ENCODE measurements around the gene CAMK1D. TPM values are rescaled to one million over a fixed set of nuclear protein-coding genes. Genes with fewer than 3 reads are reported as not detected.
"Not testable (repeated sequence)": the region's sequence is repeated elsewhere in the genome, so short reads cannot be mapped to it uniquely, and the experiment has no call there.

Gene CAMK1D
- total RNA-seq, 1 donor from 2014 or later: 12.8 TPM

DNA sequence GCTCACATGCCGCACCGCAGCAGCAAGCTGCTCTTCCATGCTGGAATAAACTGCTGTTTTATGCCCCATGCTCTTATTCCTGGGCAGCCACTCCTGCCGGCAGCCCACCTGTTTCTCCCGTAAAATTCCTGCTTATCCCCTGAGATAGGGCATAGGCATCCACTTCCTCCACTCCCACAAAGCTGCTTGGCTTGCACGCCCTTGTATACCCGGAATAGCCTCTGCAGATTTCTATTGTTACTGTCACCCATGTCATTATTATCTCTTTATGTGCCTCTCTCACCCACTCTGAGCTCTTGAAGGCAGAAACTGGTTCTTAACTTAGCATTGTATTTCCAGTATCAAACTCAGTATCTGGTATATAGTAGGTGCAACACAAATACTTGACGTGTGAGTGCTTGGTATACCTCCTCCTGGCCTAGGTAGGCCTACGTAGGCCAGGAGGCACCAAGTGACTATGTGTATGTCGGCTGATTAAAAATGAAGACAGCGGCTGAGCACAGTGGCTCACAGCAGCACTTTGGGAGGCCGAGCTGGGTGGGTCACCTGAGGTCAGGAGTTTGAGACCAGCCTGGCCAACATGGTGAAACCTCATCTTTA, 458.8 kb downstream of the CAMK1D start:
- H3K27me3 ChIP-seq: no peaks in the 10 kb centered on the region
- no peaks in the 10 kb centered on the region for H3K9me3 ChIP-seq
- H3K4me1 ChIP-seq: no peaks in the 10 kb centered on the region
- no peak overlapping the region for H3K4me3 ChIP-seq
- intact Hi-C loops (cut with DNase I): no loop called here
- no peaks in the 10 kb centered on the region for H3K36me3 ChIP-seq
- H3K27ac ChIP-seq: no peak overlapping the region
- no peak for DNase-seq (ENCODE audit: extremely low spot score in 2 of 2)
- TF ChIP-seq POLR2A (IDR thresholded peaks at IDR 0.05): no peak
- no peak for TF ChIP-seq POLR2AphosphoS5 (IDR thresholded peaks at IDR 0.05; ENCODE audit: insufficient read depth in 1 of 2, low read depth in 1 of 2)
- no peak for TF ChIP-seq CTCF (IDR thresholded peaks at IDR 0.05)

- H3K4me3 ChIP-seq; H3K27me3 ChIP-seq; H3K4me1 ChIP-seq; H3K36me3 ChIP-seq; DNase-seq (ENCODE audit: extremely low spot score in 2 of 2); H3K9me3 ChIP-seq; H3K27ac ChIP-seq; intact Hi-C loops (cut with DNase I): not testable (repeated sequence)
Observed at GRCh38 chr10:12810046-12810445, 460.7 kb downstream of the CAMK1D start.

- H3K27ac ChIP-seq: no peak overlapping the region
- no peaks in the 10 kb centered on the region for H3K4me1 ChIP-seq
- no peak overlapping the region for H3K4me3 ChIP-seq
- peaks cover 0 to 20% of the 10 kb centered on the region in 2 donors for H3K36me3 ChIP-seq
- intact Hi-C loops (cut with DNase I): no loop called here
- no peaks in the 10 kb centered on the region for H3K27me3 ChIP-seq
- TF ChIP-seq POLR2AphosphoS5 (IDR thresholded peaks at IDR 0.05; ENCODE audit: insufficient read depth in 1 of 2, low read depth in 1 of 2): no peak
- TF ChIP-seq POLR2A (IDR thresholded peaks at IDR 0.05): no peak
- no peak for TF ChIP-seq CTCF (IDR thresholded peaks at IDR 0.05)
- H3K9me3 ChIP-seq: no peaks in the 10 kb centered on the region
- no peak for DNase-seq (ENCODE audit: extremely low spot score in 2 of 2)
Observed at GRCh38 chr10:12811826-12812225, 462.5 kb downstream of the CAMK1D start.

DNA sequence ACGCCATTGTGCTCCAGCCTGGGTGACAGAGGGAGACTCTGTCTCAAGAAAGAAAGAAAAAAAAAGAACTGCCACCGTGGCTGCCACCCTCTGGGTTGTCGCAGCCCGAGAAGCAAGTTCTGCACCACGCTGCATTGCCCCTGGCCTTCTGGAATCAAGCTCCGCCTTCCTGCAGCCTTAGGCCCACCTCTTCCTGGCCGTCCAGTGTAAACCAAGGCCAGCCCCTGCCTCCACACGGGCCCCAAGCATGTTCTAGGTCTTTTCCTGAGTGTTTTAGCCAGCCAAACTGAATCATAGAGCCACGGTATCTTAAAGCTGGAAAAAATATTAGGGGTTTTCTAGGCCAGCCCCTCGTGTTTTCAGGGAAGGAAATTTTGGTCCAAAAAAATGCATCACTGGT, 463.2 kb downstream of the CAMK1D start:
- Histone ChIP-seq H3K9me3 (no peaks in the 10 kb centered on the region), H3K4me1 (no peaks in the 10 kb centered on the region), H3K27ac (no peak overlapping the region), H3K36me3 (peaks cover 0 to 20% of the 10 kb centered on the region in 2 donors), H3K27me3 (no peaks in the 10 kb centered on the region), H3K4me3 (no peak overlapping the region)
- TF ChIP-seq POLR2A (IDR thresholded peaks at IDR 0.05) (no peak), POLR2AphosphoS5 (IDR thresholded peaks at IDR 0.05; ENCODE audit: insufficient read depth in 1 of 2, low read depth in 1 of 2) (no peak), CTCF (IDR thresholded peaks at IDR 0.05) (no peak)
- DNase-seq (ENCODE audit: extremely low spot score in 2 of 2): no peak
- intact Hi-C loops (cut with DNase I): no loop called here

DNA sequence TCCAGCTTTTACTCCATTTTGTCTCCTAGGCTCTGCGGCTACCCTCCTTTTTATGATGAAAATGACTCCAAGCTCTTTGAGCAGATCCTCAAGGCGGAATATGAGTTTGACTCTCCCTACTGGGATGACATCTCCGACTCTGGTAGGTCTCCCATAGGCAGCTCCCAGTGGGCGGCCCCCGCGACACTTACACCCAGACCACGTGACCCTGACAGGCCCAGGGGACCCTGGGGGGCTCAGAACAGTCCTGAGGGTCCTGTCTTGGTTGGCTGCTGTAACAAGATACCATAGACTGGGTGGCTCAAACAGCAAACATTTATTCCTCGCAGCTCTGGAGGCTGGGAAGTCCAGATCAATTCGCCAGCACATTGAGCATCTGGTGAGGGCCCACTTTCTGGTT, 464.8 kb downstream of the CAMK1D start:
- no peaks in the 10 kb centered on the region for H3K9me3 ChIP-seq
- H3K27me3 ChIP-seq: no peaks in the 10 kb centered on the region
- no peak for DNase-seq (ENCODE audit: extremely low spot score in 2 of 2)
- no peak overlapping the region for H3K27ac ChIP-seq
- H3K4me3 ChIP-seq: no peak overlapping the region
- H3K36me3 ChIP-seq: peaks cover 0 to 20% of the 10 kb centered on the region in 2 donors
- intact Hi-C loops (cut with DNase I): no loop called here
- no peak for TF ChIP-seq CTCF (IDR thresholded peaks at IDR 0.05)
- TF ChIP-seq POLR2A (IDR thresholded peaks at IDR 0.05): no peak
- no peak for TF ChIP-seq POLR2AphosphoS5 (IDR thresholded peaks at IDR 0.05; ENCODE audit: insufficient read depth in 1 of 2, low read depth in 1 of 2)
- no peaks in the 10 kb centered on the region for H3K4me1 ChIP-seq
